CD4-positive, alpha-beta T cell treated with Interleukin-10 for 1 hour (primary cell): ENCODE data around the gene IL18.
A peak's percentile ranks its signal among the peaks of the same experiment; 100 is the strongest.
"Not testable (repeated sequence)": the region's sequence is repeated elsewhere in the genome, so short reads cannot be mapped to it uniquely, and the experiment has no call there.

Experiments used
- DNase-seq: peaks from one replicate; pipeline ENCODE4 v3.0.0-alpha.2; 2020

Gene IL18

DNA sequence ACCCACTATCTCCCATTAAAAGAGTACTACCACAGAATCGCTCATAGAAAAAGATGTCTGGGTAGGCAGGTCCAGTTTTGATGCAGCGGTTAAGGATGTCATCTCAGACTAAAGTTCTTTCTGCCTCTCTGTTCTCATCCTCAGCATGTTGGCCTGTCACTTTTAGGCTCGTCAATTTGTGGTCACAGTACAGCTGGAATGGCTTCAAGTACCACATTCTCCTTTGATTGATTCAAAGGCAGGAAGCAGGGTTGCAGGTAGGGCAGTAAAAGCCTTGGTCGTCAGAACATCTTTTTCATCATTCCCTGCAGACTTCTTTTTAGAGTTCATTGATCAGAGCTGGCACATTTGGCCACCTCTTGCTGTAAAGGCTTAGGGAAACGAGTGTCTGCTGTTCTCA lies 48.5 kb downstream of the IL18 start:
- no peak for DNase-seq

DNA sequence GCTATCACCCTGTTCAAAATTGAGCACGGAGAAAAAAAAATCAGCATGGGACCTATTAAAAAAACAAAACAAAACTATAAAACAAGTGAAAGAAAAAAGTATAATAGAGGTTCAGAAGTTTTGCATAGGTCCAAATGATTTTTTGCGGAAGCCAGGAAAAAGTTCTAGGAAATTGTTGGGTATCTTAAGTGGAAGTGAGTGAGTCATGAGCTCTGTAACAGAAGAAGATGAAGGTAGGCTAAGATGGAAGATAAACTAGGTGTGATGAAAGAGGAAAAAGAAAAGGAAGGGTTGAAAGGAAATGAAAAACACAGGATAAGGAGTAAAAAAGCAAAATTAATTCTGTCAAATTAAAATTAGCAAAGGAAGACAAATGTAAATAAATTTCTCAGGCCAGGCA lies 49.4 kb downstream of the IL18 start:
- DNase-seq: no peak

DNA sequence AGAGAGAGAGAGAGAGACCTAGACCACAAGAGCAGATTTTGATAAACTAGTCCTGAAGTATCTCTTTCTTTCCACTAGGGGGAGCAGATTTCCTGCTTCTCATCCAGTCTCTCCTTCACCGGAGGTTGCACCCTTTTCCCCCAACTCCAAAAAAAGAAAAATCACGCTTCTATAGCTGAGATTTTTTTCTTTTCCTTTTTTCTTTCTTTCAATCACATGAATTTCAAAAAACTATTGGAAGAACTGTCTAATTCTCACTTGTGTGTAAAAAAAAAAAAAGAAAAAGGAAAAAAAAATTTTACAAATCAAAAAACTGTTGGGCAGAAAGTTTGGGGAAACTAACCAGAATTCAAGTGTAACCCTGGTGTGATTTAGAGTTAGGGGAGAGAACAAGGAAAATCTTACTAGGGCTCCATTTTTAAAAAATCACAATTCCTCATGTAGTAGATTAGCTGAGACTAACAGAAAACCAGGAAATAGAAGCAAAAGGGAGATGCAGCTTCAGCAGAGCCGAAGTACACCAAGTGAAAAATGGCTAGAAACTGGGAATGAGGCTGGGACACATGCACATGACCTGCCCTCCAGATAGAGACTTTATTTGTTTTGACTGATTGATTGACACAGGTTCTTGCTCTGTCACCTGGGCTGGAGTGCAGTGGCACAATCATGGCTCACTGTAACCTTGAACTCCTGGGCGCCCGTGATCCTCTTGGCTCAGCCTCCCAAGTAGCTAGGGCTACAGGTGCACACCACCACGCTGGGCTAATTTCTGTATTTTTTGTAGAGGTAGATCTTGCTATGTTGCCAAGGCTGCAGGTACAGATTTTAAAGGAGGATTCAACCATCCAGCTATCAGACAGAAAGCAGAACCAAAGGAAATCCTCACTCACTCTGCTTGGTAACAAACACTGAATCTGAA lies 50.1 kb downstream of the IL18 start:
- peak; percentile 51 for DNase-seq

DNA sequence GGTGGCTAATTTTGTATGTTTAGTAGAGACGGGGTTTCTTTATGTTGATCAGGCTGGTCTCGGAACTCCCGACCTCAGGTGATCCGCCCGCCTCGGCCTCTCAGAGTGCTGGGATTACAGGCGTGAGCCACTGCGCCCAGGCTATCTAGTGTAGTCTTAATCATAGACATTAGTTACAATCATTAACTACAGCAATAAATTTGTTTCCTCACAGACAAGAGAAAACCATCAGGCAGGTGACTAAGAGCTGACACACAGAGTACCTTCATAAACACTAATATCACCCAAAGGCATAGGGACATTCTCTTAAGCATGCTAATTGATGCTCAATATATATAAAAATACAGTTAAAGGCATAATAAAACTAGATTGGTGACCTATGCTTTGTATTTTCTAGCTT lies 57.8 kb downstream of the IL18 start:
- DNase-seq: no peak

DNA sequence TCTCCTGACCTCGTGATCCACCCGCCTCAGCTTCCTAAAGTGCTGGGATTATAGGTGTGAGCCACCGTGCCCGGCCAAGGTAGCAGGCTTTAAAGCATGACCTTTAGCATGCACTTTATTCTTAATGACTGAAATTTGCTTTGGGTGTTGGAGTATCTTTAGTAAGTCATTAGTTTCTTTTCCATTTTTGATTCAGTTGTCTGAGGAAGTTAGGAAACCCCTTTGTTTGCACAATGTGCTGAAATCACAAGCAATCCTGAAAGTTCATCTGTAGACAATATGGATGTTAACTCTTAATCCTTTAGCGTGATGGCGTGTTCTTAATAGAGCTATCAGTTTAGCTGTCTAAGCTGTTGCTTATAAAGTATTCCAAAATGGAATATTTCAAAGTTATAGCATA lies 60.4 kb downstream of the IL18 start:
- DNase-seq: no peak

DNA sequence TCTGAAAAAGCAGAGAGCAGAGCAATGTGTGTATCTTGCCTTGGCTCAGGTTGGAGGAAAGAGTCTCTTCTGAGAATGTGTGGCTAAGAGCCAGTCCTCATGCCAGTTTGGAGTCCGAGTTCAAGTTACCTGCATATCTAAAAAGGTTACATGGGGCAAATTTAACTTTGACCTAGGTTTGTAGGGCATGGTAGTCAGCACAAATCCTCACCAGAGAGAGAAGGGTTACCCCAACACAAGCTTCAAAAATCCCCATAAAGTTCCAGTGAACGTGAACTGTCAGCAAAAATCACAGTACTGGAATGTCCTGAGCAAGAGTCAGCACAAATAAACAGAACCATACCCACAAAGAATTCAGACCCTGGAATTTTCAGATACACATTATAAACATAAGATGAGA lies 63.4 kb downstream of the IL18 start:
- no peak for DNase-seq

DNA sequence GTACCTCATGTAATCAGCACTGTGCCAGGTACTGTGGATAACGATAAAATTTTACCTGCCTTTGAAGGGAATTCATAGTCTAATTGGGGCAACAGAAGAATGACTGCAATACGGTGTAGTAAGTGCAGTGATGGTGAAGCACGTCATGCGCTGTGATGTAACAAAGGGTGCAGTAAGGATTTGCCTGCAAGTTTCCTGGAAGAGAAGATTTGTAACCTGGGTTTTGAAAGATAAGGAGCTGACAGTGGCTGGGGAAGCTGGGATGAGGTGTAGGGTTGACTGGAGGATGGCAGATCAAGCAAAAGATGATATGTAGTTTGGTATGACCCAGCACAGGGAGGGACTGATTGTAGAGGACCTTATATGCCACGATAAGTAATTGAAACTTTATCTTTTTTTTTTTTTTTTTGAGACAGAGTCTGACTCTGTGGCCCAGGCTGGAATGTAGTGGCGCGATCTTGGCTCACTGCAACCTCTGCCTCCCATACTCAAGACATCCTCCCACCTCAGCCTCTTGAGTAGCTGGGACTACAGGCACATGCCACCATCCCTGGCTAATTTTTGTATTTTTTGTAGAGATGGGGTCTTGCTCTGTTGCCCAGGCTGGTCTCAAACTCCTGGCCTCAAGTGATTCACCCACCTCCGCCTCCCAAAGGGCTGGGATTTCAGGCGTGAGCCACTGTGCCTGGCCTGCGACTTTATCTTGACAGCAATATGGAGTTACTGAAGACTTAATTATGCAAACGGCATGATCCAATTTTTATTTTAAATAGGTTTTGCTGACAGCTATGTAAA lies 66.0 kb downstream of the IL18 start:
- no peak for DNase-seq

DNA sequence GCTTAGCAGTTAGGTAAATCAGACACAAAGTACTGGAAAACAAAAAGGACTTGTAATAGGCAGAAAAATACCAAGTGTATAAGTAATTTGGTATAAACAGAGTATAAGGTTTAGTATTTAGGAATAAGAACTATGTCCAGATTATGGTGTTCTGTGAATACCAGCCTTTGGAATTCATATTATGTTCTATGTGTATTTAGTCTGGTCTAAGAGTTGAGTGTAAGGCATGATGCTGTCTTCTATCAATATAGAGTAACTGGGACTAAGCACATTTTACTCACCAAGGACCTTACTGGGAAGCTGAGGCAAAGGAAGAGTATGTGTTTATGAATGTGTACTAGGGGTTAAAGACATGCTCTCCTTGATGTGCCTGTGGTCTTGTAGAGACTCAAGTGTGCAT lies 67.7 kb downstream of the IL18 start:
- no peak for DNase-seq

DNA sequence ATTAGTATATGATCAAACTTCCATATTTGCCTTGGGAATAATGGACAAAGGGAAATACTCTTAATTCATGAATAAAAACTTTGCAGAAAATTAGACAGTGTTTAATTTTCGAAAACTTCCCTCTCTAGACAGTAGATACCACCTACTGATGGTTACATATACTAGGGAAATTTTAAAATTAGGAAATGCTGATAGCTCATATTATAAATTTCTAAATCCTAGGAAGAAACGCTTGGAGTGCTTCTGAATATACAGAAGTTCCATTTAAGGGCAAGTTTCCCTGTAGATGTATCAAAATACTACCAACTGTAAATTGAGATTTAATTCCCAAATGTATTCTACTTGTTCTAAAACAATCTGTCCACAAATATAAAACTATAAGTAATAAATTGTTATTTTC lies 68.6 kb downstream of the IL18 start:
- DNase-seq: not testable (repeated sequence)
